Measurements from ENCODE around the gene USP5. TPM values are rescaled to one million over a fixed set of nuclear protein-coding genes. Genes with fewer than 3 reads are reported as not detected.
A peak's percentile ranks its signal among the peaks of the same experiment; 100 is the strongest.
"Not testable (repeated sequence)": the region's sequence is repeated elsewhere in the genome, so short reads cannot be mapped to it uniquely, and the experiment has no call there.

Gene USP5
- total RNA-seq, 1 experiment from 2014 or later, result 107 TPM

DNA sequence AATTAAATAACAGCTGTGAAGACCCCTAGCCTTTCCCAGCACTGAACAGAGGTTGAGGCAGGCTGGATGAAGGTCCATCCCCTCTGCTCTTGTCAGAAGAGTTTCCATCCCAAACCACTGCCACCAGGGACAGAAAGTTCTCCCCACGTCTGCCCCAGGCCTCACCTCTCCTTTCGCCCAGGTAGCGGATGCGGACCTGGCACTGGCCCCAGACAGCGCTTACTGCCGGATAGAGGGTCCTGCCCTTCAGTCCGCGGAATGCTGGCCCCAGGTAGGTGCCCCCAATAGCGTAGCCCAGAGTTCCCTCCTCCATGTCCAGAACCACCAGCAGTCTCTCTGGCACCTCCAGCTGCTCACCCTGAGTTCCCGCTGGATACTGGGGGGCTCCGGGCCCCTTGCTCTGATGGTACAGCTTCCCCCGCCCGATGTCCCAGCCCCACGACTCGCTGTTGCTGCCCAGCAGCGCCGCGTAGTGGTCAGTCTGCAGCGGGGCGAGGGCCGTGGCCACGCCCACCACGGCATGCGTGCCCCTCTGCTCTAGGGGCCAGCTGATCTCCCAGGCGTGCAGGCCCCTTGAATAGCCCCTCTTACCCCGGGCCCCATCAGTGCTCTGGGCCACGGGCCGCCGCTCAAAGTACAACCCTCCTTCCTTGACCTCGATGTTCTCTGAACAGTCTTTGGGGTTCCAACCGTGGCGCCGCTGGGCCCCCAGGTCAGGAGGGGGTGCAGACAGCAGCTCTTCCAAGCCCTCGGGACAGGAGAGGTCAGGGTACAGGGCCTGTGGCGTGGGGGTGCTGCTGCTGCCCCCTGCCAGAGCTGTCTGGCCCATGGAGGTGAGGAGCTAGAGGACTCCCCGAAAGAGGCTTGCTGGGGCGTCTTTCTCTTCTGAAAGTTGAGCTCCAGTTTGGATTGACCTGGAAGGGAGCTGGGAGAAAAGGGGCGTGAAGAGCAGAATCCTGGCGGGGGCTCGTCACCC lies 20.4 kb downstream of the USP5 start:
- TF ChIP-seq EZH2phosphoT487 (IDR thresholded peaks at IDR 0.05; ENCODE audit: borderline replicate concordance, low read length), result no peak
- TF ChIP-seq, protein P1, sequence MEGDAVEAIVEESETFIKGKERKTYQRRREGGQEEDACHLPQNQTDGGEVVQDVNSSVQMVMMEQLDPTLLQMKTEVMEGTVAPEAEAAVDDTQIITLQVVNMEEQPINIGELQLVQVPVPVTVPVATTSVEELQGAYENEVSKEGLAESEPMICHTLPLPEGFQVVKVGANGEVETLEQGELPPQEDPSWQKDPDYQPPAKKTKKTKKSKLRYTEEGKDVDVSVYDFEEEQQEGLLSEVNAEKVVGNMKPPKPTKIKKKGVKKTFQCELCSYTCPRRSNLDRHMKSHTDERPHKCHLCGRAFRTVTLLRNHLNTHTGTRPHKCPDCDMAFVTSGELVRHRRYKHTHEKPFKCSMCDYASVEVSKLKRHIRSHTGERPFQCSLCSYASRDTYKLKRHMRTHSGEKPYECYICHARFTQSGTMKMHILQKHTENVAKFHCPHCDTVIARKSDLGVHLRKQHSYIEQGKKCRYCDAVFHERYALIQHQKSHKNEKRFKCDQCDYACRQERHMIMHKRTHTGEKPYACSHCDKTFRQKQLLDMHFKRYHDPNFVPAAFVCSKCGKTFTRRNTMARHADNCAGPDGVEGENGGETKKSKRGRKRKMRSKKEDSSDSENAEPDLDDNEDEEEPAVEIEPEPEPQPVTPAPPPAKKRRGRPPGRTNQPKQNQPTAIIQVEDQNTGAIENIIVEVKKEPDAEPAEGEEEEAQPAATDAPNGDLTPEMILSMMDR (conservative IDR thresholded peaks at IDR 0.05; ENCODE audit: low read depth, low read length), result peak; percentile 78
- Histone ChIP-seq H3K9me2 (replicated peaks; ENCODE audit: low read length) (no peaks in the 10 kb centered on the region), H3F3A (ENCODE audit: low read length, unreplicated experiment) (peaks cover 3% of the 10 kb centered on the region), H3K27ac (ENCODE audit: low read length) (0 out of 2 replicates have a peak overlapping the region, but pooled peaks have one; percentile 28), H3K4me3 (ENCODE audit: low read length) (peak overlapping the region; percentile 78), H4K20me1 (ENCODE audit: low read length) (peaks cover 23% of the 10 kb centered on the region), H3K9me3 (ENCODE audit: low read length) (no peaks in the 10 kb centered on the region), H3K27me3 (ENCODE audit: low read length) (no peaks in the 10 kb centered on the region), H3K9ac (ENCODE audit: low read length) (peak overlapping the region; percentile 74), H2AFZ (ENCODE audit: low read length) (no peak overlapping the region), H3K4me1 (ENCODE audit: insufficient read depth, low read length) (peaks cover 31% of the 10 kb centered on the region), H3K4me2 (ENCODE audit: low read length) (peak overlapping the region; percentile 98), H3K79me2 (ENCODE audit: low read length) (peaks cover 32% of the 10 kb centered on the region), H3K36me3 (ENCODE audit: low read depth, low read length) (peaks cover 23% of the 10 kb centered on the region)
- ChIA-PET POLR2A (ENCODE audit: unreplicated experiment) (interaction anchor here (0.5 to 1.1 kb wide), 6 partner anchors 10 to 338 kb away, joined by 3 to 22 read pairs (median 7); partner anchors contain the start of gene GAPDH), CTCF (interaction anchor here (0.5 to 1.9 kb wide), 7 partner anchors 11 to 207 kb away, joined by 3 to 12 read pairs (median 5); partner anchors contain the start of genes C12orf57, RNU7-1 and USP5)
- DNase-seq, result peak; percentile 82
- TSS peak; percentile 71 for BruUV-seq (replicated peaks)
- peak; percentile 45 for ATAC-seq
- intact Hi-C loops (cut with micrococcal nuclease), result loop anchor here (1.0 kb wide), 1 partner anchor 19 kb away; no protein-coding TSS in a partner anchor

DNA sequence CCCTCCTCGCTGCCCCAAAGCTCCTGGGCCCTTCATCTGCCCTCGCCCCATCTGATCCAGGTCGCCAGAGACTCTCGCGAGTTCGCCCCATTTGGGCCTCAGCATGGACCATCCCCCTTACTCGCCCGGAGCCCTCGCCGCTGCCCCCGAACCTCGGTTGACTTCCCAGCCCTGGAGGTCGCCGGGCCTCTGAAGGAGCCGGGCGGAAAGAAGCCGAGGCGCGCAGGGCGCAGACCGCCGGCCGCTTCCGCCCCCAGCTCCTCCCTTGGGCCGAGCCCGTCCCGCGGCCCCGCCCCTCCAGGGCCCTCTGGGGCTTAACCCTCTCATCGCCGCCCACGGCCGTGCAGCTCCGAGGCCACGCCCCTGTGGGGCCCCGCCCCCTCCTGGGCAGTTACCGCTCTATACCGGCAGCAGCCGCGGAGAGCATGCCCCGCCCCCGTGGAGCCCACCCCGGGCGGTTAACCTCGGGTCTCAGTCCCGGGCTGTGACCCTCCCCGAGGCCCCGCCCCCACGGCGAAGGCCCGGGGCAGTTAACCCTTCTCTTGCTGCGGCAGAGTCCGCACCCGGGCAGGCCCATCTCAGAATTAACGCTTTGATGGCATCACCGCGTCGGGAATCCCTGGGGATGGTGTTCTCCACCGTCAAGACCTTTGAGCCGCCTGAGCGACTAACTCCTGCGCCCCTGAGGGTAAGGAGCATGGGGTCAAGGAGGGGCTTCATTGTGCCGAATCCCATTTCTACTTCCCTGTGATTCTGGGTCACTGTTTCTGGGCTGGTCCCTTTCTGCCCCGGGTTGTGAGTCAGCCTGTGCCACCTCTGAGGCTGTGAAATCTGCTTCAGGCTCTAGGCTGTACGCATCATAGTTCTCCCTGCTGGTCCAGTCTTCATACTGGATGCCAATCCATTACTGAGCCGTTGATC lies 21.4 kb downstream of the USP5 start, which contains the start of gene SPSB2:
Gene SPSB2 (minus strand): TSS at position 210 of the 921 bp plus-strand sequence. CDS start 402 bp downstream, outside the sequence.
- intact Hi-C loops (cut with micrococcal nuclease), result loop anchor here (1.0 kb wide), 1 partner anchor 18 kb away; no protein-coding TSS in a partner anchor
- Histone ChIP-seq H3K9ac (ENCODE audit: low read length) (peak within 1 kb of the TSS; percentile 74), H3K4me1 (ENCODE audit: insufficient read depth, low read length) (peaks cover 31% of the 10 kb centered on the region), H3K27ac (ENCODE audit: low read length) (peak within 1 kb of the TSS; percentile 28; the same call in 1 of the 2 replicates), H2AFZ (ENCODE audit: low read length) (peak within 1 kb of the TSS; percentile 51), H4K20me1 (ENCODE audit: low read length) (peaks cover 19% of the 10 kb centered on the region), H3K27me3 (ENCODE audit: low read length) (no peaks in the 10 kb centered on the region), H3K79me2 (ENCODE audit: low read length) (peaks cover 22% of the 10 kb centered on the region), H3K4me2 (ENCODE audit: low read length) (peak within 1 kb of the TSS; percentile 98), H3K4me3 (ENCODE audit: low read length) (peak within 1 kb of the TSS; percentile 78), H3K36me3 (ENCODE audit: low read depth, low read length) (peaks cover 20% of the 10 kb centered on the region), H3K9me2 (replicated peaks; ENCODE audit: low read length) (no peaks in the 10 kb centered on the region), H3F3A (ENCODE audit: low read length, unreplicated experiment) (peaks cover 3% of the 10 kb centered on the region), H3K9me3 (ENCODE audit: low read length) (no peaks in the 10 kb centered on the region)
- ATAC-seq (peak; percentile 68), DNase-seq (peak; percentile 94)
- ChIA-PET POLR2A (ENCODE audit: unreplicated experiment) (interaction anchor here (0.5 to 1.1 kb wide), 3 partner anchors 9 to 339 kb away, joined by 4 to 22 read pairs (median 10); partner anchors contain the start of gene GAPDH), CTCF (interaction anchor here (0.5 to 1.9 kb wide), 5 partner anchors 18 to 206 kb away, joined by 3 to 12 read pairs (median 5); partner anchors contain the start of genes C12orf57, RNU7-1 and USP5)
- TF ChIP-seq, protein P1 (conservative IDR thresholded peaks at IDR 0.05; ENCODE audit: low read depth, low read length), result no peak
- TF ChIP-seq EZH2 (IDR thresholded peaks at IDR 0.05; ENCODE audit: low read length, unreplicated experiment) (no peak), EZH2phosphoT487 (IDR thresholded peaks at IDR 0.05; ENCODE audit: borderline replicate concordance, low read length) (no peak)
- BruUV-seq (replicated peaks), result no TSS peak

GRCh38 chr12:6874015-6874368 lies 22.0 kb downstream of the USP5 start:
- ATAC-seq; H3K9me3 ChIP-seq (ENCODE audit: low read length); CTCF ChIA-PET; DNase-seq; H3F3A ChIP-seq (ENCODE audit: low read length, unreplicated experiment); H3K9me2 ChIP-seq (replicated peaks; ENCODE audit: low read length); H3K9ac ChIP-seq (ENCODE audit: low read length); intact Hi-C loops (cut with micrococcal nuclease); BruUV-seq (replicated peaks); H3K27me3 ChIP-seq (ENCODE audit: low read length); POLR2A ChIA-PET (ENCODE audit: unreplicated experiment): not testable (repeated sequence)
- Histone ChIP-seq H3K4me2 (ENCODE audit: low read length) (peak overlapping the region; percentile 98), H2AFZ (ENCODE audit: low read length) (peak overlapping the region; percentile 51; the same call in 1 of the 2 replicates), H3K4me1 (ENCODE audit: insufficient read depth, low read length) (peaks cover 27% of the 10 kb centered on the region), H3K27ac (ENCODE audit: low read length) (peak overlapping the region; percentile 1; the same call in 1 of the 2 replicates), H3K36me3 (ENCODE audit: low read depth, low read length) (peaks cover 18% of the 10 kb centered on the region), H3K4me3 (ENCODE audit: low read length) (peak overlapping the region; percentile 78), H3K79me2 (ENCODE audit: low read length) (peaks cover 16% of the 10 kb centered on the region), H4K20me1 (ENCODE audit: low read length) (peaks cover 13% of the 10 kb centered on the region)

DNA sequence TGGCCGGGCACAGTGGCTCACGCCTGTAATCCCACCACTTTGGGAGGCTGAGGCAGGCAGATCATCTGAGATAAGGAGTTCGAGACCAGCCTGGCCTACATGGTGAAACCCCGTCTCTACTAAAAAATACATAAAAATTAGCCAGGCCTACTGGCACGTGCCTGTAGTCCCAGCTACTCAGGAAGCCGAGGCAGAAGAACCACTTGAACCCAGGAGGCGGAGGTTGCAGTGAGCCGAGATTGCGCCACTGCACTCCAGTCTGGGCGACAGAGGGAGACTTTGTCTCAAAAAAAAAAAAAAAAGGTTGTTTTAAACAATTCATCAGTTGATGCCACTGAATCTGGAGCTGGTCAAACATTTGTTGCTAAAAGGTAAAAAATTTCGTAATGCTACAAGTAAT lies 27.9 kb downstream of the USP5 start:
- H3K36me3 ChIP-seq (ENCODE audit: low read depth, low read length); H3K9ac ChIP-seq (ENCODE audit: low read length); ATAC-seq; CTCF ChIA-PET; H4K20me1 ChIP-seq (ENCODE audit: low read length); H3K9me2 ChIP-seq (replicated peaks; ENCODE audit: low read length); DNase-seq; H3K4me3 ChIP-seq (ENCODE audit: low read length); H3K27me3 ChIP-seq (ENCODE audit: low read length); BruUV-seq (replicated peaks); intact Hi-C loops (cut with micrococcal nuclease); H3K4me1 ChIP-seq (ENCODE audit: insufficient read depth, low read length); H3K79me2 ChIP-seq (ENCODE audit: low read length); H3F3A ChIP-seq (ENCODE audit: low read length, unreplicated experiment); H3K9me3 ChIP-seq (ENCODE audit: low read length); H3K4me2 ChIP-seq (ENCODE audit: low read length); H2AFZ ChIP-seq (ENCODE audit: low read length); H3K27ac ChIP-seq (ENCODE audit: low read length): not testable (repeated sequence)
- POLR2A ChIA-PET (ENCODE audit: unreplicated experiment), result interaction anchor here (0.6 kb wide), 1 partner anchor 64 kb away, joined by 17 read pairs; the partner anchor contains the start of gene RNU7-1

Data from PC-3 (cell line).